Testis (tissue), 3 donors: Measurements from ENCODE around the gene KCNIP3. TPM values are rescaled to one million over a fixed set of nuclear protein-coding genes. Genes with fewer than 3 reads are reported as not detected.

Experiments used
- DNase-seq: peaks from one replicate; pipeline ENCODE4 v3.0.0-alpha.2; 2019
- H3K27ac ChIP-seq, 2 donors: fragments of 200-600 bp; sonication (generic); one replicate each; pipeline ENCODE4 v1.5.1; 2019
- H3K27me3 ChIP-seq: fragments of 200-600 bp; sonication (generic); one replicate; pipeline ENCODE4 v1.5.1; 2019
- H3K36me3 ChIP-seq: fragments of 200-600 bp; sonication (generic); one replicate; pipeline ENCODE4 v1.5.1; 2017; ENCODE audit warnings: low read depth; ENCODE audit errors: missing control alignments
- H3K4me1 ChIP-seq: fragments of 200-600 bp; sonication (generic); one replicate; pipeline ENCODE4 v1.5.1; 2019
- H3K4me3 ChIP-seq, 2 donors: fragments of 200-600 bp; sonication (generic); one replicate each; pipeline ENCODE4 v1.5.1; 2017 to 2019
- H3K9me3 ChIP-seq: fragments of 200-600 bp; sonication (generic); one replicate; pipeline ENCODE4 v1.5.1; 2017
- CTCF ChIP-seq, 3 experiments: fragments of 450-650 bp in 2 of 3; fragments of 200-600 bp in 1 of 3; sonication (generic) in 1 of 3; IDR thresholded peaks; one replicate each; pipeline ENCODE4 v1.5.1; 2016 to 2019; ENCODE audit warnings: antibody characterized with exemption in 3 of 3, mild to moderate bottlenecking in 2 of 3, moderate library complexity in 1 of 3
- POLR2A ChIP-seq: fragments of 450-650 bp; IDR thresholded peaks from one replicate; pipeline ENCODE4 v1.6.1; 2017; ENCODE audit warnings: antibody characterized with exemption, mild to moderate bottlenecking, moderate library complexity
- WGBS, 2 donors: methylation state at CpG; one replicate each; pipeline ENCODE4 v1.1.5; 2018; 5-methylcytosine and 5-hydroxymethylcytosine counted together
- intact Hi-C: fragments of 100-400 bp; cut with DNase I; formaldehyde crosslinking; loops from one replicate; pipeline ENCODE4 v1.15.1; 2023; ENCODE audit warnings: low total_unique reads
- polyA plus RNA-seq: library from polyadenylated mRNA; stranded (reverse); fragments of 350-450 nt; fragmentation: Illumina TruSeq; extraction: RNeasy Lipid Tissue Mini Kit (QIAGEN cat#74804); gene quantifications from one replicate; pipeline ENCODE4 v1.2.3, GENCODE V29; 2014; ENCODE audit warnings: low read depth, low replicate concordance; ENCODE audit not compliant: insufficient read depth
- total RNA-seq, 2 donors: library from RNA; depleted of rRNA; stranded (reverse); fragments of >200 nt; gene quantifications; one replicate each; pipeline ENCODE4 v1.2.3, GENCODE V29; 2016

Gene KCNIP3
- total and polyA plus RNA-seq, 3 donors from 2014 or later, result 23.9 to 69.1 (median 43.4) TPM

DNA sequence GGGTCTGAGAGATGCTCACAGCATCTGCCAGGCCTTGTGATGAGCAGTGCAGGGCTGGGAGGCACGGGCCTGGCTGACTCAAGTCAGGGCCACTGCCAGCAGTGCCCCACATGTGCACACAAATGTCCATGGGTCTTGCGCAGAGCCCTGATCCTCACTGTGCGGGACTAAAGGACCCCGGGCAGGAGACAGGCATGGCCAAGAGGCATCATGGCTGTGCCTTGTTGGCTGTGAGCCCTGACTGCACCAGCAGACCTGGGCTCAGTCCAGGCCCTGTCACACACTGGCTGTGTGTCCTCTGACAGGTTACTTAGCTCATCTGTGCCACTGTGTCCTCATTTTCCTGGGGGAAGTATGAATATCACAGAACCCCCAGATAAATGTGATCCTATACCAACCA lies 4.0 kb downstream of the KCNIP3 start:
- TF ChIP-seq CTCF (IDR thresholded peaks at IDR 0.05) (no peak), POLR2A (no peak)
- Histone ChIP-seq H3K27me3 (no peaks in the 10 kb centered on the region), H3K36me3 (no peaks in the 10 kb centered on the region), H3K9me3 (no peaks in the 10 kb centered on the region), H3K27ac (no peak overlapping the region), H3K4me1 (no peaks in the 10 kb centered on the region), H3K4me3 (no peak overlapping the region)
- DNase-seq, result no peak
- 94 to 100% methylated on average over 3 to 4 of the region's 4 CpGs for whole genome bisulfite sequencing, 2 donors
- intact Hi-C loops, result no loop called here

DNA sequence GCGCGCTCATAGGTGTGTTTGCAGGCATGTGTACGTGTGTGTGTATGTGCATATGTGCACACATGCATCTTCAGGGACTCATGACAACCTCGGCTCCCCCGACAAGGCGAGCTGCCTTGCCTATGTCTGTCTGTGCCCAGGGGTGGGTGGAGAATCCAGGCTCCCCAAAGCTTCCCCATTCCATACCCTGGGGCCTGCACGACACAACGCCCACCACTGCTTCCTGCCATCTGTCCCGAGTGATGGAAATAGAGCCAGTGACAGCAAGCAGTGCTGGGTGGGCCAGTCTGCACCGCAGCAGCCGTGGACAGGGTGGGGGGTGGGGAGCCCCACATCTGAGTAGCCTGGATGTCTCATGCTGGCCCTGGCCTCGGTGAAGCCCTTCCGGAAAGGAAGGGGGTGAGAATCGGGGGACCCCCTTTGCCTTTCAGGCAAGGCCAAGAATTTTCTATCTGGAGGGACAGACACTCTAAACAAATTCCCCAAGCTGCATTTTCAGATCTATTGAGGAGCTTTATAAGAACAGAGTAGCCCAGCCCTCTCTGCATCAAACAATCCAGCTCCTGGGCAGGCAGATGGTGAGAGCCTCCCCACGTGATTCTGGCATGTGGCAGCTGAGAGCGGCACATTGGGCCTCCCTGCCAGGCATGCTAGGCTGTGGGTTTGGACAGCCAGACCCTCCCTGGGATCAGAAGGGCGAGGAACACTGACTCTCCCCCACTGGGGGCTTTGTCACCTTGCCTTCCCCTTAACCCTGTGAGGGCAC lies 4.9 kb downstream of the KCNIP3 start:
- Histone ChIP-seq H3K9me3 (no peaks in the 10 kb centered on the region), H3K4me1 (no peaks in the 10 kb centered on the region), H3K4me3 (no peak overlapping the region), H3K36me3 (no peaks in the 10 kb centered on the region), H3K27ac (no peak overlapping the region), H3K27me3 (no peaks in the 10 kb centered on the region)
- DNase-seq, result no peak
- intact Hi-C loops, result no loop called here
- TF ChIP-seq POLR2A, result no peak
- no peak for TF ChIP-seq CTCF (IDR thresholded peaks at IDR 0.05)
- WGBS, 2 donors, result 76 to 88% methylated on average over 9 to 17 of the region's 17 CpGs

DNA sequence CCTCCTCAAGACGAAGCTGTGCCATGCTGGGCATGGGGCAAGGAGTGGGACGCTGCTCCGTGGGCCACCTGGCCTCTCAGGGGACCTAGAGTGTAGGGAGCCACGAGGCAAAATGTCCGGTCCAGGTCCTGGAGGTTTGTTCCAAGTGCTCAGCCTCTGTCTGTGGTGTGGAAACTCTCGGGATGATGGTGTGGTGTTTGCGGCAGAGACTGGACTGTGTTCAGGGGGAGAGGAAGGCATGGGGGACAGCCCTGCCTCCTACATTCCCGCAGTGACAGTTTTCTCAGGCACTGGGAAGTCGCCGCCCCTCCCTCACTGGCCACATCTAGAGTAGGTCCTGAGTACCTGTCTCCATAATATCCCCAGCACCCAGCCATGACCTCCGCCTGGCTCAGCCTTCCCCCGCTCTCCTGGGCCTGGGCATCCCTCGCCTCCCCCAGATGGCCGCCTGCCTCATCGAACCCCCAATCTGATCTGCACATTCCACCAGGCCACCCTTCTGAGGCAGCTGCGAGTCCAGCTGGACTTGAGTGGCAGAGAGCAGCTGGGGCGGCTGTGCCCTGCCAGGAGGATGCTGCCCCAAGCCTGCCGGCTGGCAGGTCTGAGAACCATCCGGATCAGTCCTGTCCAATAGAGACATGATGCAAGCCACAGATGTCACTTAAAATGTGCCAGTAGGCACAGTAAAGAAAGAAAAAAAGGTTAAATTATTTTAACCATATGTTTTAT lies 6.2 kb downstream of the KCNIP3 start:
- no peak for DNase-seq
- 71 to 77% methylated on average over 14 to 19 of the region's 19 CpGs for WGBS, 2 donors
- Histone ChIP-seq H3K27me3 (no peaks in the 10 kb centered on the region), H3K4me3 (no peak overlapping the region), H3K9me3 (no peaks in the 10 kb centered on the region), H3K27ac (no peak overlapping the region), H3K4me1 (no peaks in the 10 kb centered on the region), H3K36me3 (no peaks in the 10 kb centered on the region)
- TF ChIP-seq POLR2A (no peak), CTCF (IDR thresholded peaks at IDR 0.05) (no peak)
- intact Hi-C loops, result no loop called here

DNA sequence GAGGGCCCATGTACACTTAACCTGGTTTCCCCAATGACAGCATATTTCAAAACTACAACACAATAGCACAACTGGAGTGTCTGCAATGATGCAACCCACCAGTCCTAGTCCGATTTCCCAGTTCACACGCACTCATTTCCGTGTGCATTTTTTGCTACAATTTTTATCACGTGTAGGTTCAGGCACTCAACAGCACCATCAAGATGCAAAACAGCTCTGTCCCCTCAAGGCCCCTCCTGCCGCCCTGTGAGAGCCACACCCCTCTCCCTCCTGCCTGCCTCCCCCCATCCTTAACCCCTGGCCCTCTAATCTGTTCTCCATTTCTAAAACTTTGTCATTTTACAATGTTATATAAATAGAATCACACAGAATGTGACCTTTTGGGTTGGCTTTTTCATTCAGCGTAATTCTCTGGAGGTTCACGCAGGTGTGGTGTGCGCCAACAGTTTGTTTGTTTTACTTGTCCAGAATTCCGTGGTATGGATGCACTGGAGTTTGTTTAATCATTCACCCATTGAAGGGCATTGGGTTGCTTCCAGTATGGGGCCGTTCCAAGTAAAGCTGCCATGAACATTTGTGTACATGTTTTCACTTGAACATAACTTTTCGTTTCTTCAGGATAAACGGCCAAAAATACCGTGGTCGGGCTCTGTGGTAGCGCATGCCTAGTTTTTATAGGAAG lies 8.4 kb downstream of the KCNIP3 start:
- intact Hi-C loops, result no loop called here
- no peak overlapping the region for H3K4me3 ChIP-seq
- no peak for TF ChIP-seq CTCF (IDR thresholded peaks at IDR 0.05)
- TF ChIP-seq POLR2A, result no peak
- H3K27ac ChIP-seq, result no peak overlapping the region
- H3K36me3 ChIP-seq, result no peaks in the 10 kb centered on the region
- DNase-seq, result no peak
- no peaks in the 10 kb centered on the region for H3K27me3 ChIP-seq
- H3K4me1 ChIP-seq, result no peaks in the 10 kb centered on the region
- no peaks in the 10 kb centered on the region for H3K9me3 ChIP-seq
- WGBS, 2 donors, result 79 to 81% methylated on average over 15 of the region's 15 CpGs
